Mesothelial cell of epicardium (in vitro differentiated cells): ENCODE results near the gene RAG2. TPM values are rescaled to one million over a fixed set of nuclear protein-coding genes. Genes with fewer than 3 reads are reported as not detected.

Experiments
- DNase-seq, 2 experiments: peaks; one replicate each; pipeline ENCODE4 v3.0.0; 2021; ENCODE audit warnings: low spot score in 2 of 2; ENCODE audit not compliant: unreplicated experiment in 2 of 2
- H3K27ac Mint-ChIP-seq: 2 replicates; pipeline ENCODE4 v1.8.0; 2021; ENCODE audit warnings: mixed read lengths
- H3K27me3 Mint-ChIP-seq: 2 replicates; pipeline ENCODE4 v1.8.0; 2021; ENCODE audit warnings: low read depth, mixed read lengths
- H3K36me3 Mint-ChIP-seq: 2 replicates; pipeline ENCODE4 v1.8.0; 2021; ENCODE audit warnings: mixed read lengths
- H3K4me1 Mint-ChIP-seq: 2 replicates; pipeline ENCODE4 v1.8.0; 2021; ENCODE audit warnings: mixed read lengths
- H3K4me3 Mint-ChIP-seq: 2 replicates; pipeline ENCODE4 v1.8.0; 2021; ENCODE audit warnings: mild to moderate bottlenecking, moderate library complexity, mixed read lengths
- H3K9me3 Mint-ChIP-seq: 2 replicates; pipeline ENCODE4 v1.8.0; 2021; ENCODE audit warnings: mixed read lengths
- total RNA-seq: library from RNA; stranded (reverse); gene quantifications from 3 replicates; pipeline ENCODE4 v1.2.1, GENCODE V29; 2021
- TF ChIP-seq, protein P1 (sequence below): fragments of 200-600 bp; sonication (generic); IDR thresholded peaks from one replicate; pipeline ENCODE4 v1.5.0; 2021; ENCODE audit warnings: antibody characterized with exemption; ENCODE audit not compliant: unreplicated experiment

The RAG2 gene
- total RNA-seq, 1 donor from 2014 or later: not detected

- DNase-seq: no peak
- Mint-ChIP-seq H3K4me1 (no peaks in the 10 kb centered on the region), H3K27ac (no peak overlapping the region), H3K9me3 (no peaks in the 10 kb centered on the region), H3K36me3 (no peaks in the 10 kb centered on the region), H3K27me3 (peaks cover 83% of the 10 kb centered on the region), H3K4me3 (no peak overlapping the region)
- TF ChIP-seq, protein P1, sequence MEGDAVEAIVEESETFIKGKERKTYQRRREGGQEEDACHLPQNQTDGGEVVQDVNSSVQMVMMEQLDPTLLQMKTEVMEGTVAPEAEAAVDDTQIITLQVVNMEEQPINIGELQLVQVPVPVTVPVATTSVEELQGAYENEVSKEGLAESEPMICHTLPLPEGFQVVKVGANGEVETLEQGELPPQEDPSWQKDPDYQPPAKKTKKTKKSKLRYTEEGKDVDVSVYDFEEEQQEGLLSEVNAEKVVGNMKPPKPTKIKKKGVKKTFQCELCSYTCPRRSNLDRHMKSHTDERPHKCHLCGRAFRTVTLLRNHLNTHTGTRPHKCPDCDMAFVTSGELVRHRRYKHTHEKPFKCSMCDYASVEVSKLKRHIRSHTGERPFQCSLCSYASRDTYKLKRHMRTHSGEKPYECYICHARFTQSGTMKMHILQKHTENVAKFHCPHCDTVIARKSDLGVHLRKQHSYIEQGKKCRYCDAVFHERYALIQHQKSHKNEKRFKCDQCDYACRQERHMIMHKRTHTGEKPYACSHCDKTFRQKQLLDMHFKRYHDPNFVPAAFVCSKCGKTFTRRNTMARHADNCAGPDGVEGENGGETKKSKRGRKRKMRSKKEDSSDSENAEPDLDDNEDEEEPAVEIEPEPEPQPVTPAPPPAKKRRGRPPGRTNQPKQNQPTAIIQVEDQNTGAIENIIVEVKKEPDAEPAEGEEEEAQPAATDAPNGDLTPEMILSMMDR: no peak
Measured at GRCh38 chr11:36588099-36588498, 9.9 kb downstream of the RAG2 start.

DNA sequence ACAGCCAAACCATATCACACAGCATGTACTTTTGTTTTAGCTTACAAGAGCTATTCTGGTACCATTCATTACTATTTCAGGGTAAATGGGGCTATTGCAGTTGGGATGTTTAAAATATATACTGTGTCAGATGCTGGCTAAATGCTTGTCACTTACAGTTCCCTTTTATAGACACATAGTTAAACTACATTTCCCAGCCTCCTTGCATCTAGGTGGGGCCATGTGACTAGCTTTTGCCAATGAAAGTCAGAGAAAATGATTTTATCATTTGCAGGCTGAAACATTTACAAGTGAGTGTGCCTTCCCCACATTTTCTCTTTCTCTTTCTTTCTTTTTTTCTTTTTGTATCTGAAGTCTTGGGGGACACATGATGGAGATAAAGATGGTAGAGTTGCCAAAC, 11.5 kb downstream of the RAG2 start:
- H3K9me3 Mint-ChIP-seq: peaks cover 8% of the 10 kb centered on the region
- DNase-seq: no peak
- H3K4me1 Mint-ChIP-seq: no peaks in the 10 kb centered on the region
- peaks cover 77% of the 10 kb centered on the region for H3K27me3 Mint-ChIP-seq
- no peak overlapping the region for H3K4me3 Mint-ChIP-seq
- H3K27ac Mint-ChIP-seq: no peak overlapping the region
- no peaks in the 10 kb centered on the region for H3K36me3 Mint-ChIP-seq
- TF ChIP-seq, protein P1: no peak

DNA sequence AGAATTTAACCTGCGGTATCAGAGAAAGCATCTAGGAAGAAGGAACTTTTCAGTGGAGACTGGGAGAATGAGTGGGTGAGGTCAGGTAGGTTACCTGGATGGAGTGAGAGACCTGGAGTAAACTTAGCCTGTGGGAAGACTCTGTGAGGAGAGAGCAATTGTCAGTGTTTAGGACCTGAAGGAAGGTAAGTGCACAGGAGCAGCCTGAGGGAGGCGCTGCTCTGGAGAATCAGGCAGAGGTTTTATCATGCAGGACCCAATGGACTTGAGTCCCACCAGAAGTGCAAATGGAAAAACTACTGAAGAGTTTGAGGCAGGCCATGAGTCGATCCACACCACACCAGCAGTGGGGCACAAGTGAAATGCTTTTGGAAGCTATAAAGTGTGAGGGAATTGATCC, 14.4 kb downstream of the RAG2 start:
- Mint-ChIP-seq H3K4me3 (no peak overlapping the region), H3K27me3 (peaks cover 50% of the 10 kb centered on the region), H3K27ac (no peak overlapping the region), H3K4me1 (peaks cover 4% of the 10 kb centered on the region), H3K9me3 (peaks cover 15% of the 10 kb centered on the region), H3K36me3 (no peaks in the 10 kb centered on the region)
- no peak for DNase-seq
- TF ChIP-seq, protein P1: no peak

GRCh38 chr11:36581536-36581935, 16.5 kb downstream of the RAG2 start:
- DNase-seq: no peak
- Mint-ChIP-seq H3K27me3 (peaks cover 29% of the 10 kb centered on the region), H3K4me3 (no peak overlapping the region), H3K27ac (no peak overlapping the region), H3K36me3 (no peaks in the 10 kb centered on the region), H3K4me1 (peaks cover 15% of the 10 kb centered on the region), H3K9me3 (peaks cover 15% of the 10 kb centered on the region)
- TF ChIP-seq, protein P1: no peak

GRCh38 chr11:36578458-36578857, 19.6 kb downstream of the RAG2 start:
- peaks cover 12% of the 10 kb centered on the region for H3K27me3 Mint-ChIP-seq
- no peak for DNase-seq
- TF ChIP-seq, protein P1: no peak
- no peak overlapping the region for H3K4me3 Mint-ChIP-seq
- H3K27ac Mint-ChIP-seq: no peak overlapping the region
- H3K4me1 Mint-ChIP-seq: peaks cover 15% of the 10 kb centered on the region
- no peaks in the 10 kb centered on the region for H3K36me3 Mint-ChIP-seq
- H3K9me3 Mint-ChIP-seq: peaks cover 15% of the 10 kb centered on the region

DNA sequence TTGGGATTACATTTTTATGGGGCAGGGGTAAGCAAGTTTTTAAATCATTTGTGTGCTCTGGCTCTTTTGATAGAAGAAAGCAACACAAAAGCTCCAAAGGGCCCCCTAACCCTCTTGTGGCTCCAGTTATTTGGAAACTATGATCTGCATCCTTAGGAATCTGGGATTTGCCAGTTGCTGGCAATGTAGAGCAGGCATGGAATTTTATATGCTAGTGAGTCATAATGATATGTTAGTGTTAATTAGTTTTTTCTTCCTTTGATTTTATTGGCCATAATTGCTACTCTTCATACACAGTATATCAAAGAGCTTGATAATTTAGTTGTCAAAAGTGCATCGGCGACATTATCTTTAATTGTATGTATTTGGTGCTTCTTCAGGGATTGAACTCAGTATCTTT, 20.2 kb downstream of the RAG2 start:
- Mint-ChIP-seq H3K27me3 (peaks cover 10% of the 10 kb centered on the region), H3K4me3 (no peak overlapping the region), H3K27ac (peak overlapping the region; percentile 3), H3K36me3 (no peaks in the 10 kb centered on the region), H3K4me1 (peaks cover 15% of the 10 kb centered on the region), H3K9me3 (peaks cover 15% of the 10 kb centered on the region)
- TF ChIP-seq, protein P1: no peak
- DNase-seq: no peak
